Stimulated activated CD8-positive, alpha-beta memory T cell treated with anti-CD3 and anti-CD28 coated beads, Interleukin-12 subunit alpha, Interleukin-12 subunit beta, amount 100 ng/mL, for 1 hour (primary cell): ENCODE data around the gene CTRB1.
"Not testable (repeated sequence)": the region's sequence is repeated elsewhere in the genome, so short reads cannot be mapped to it uniquely, and the experiment has no call there.

ENCODE experiments used
- DNase-seq: peaks from one replicate; pipeline ENCODE4 v3.0.0-alpha.2; 2020; ENCODE audit warnings: low read depth

The CTRB1 gene

GRCh38 chr16:75204410-75204758 is 14.4 kb upstream of the CTRB1 start:
- DNase-seq: no peak

- not testable (repeated sequence) for DNase-seq
Measured at GRCh38 chr16:75204905-75205304, 13.9 kb upstream of the CTRB1 start.

GRCh38 chr16:75205438-75205837 is 13.3 kb upstream of the CTRB1 start:
- DNase-seq: not testable (repeated sequence)

- not testable (repeated sequence) for DNase-seq
Measured at GRCh38 chr16:75205961-75206748, 12.6 kb upstream of the CTRB1 start.

GRCh38 chr16:75206749-75207451 is 11.9 kb upstream of the CTRB1 start, which contains the start of gene CTRB2:
Gene CTRB2, minus strand, starts transcription at chr16:75207161. Its CDS starts 20 bp downstream, at chr16:75207141.
- no peak for DNase-seq

GRCh38 chr16:75207831-75208230 is 11.0 kb upstream of the CTRB1 start:
- DNase-seq: no peak

GRCh38 chr16:75208242-75208825 is 10.5 kb upstream of the CTRB1 start:
- DNase-seq: no peak

GRCh38 chr16:75208861-75209505 is 9.8 kb upstream of the CTRB1 start:
- no peak for DNase-seq

- DNase-seq: not testable (repeated sequence)
Measured at GRCh38 chr16:75209514-75209913, 9.3 kb upstream of the CTRB1 start.

- no peak for DNase-seq
Measured at GRCh38 chr16:75209944-75210343, 8.8 kb upstream of the CTRB1 start.

GRCh38 chr16:75211286-75211685 is 7.5 kb upstream of the CTRB1 start:
- not testable (repeated sequence) for DNase-seq

- DNase-seq: no peak
Measured at GRCh38 chr16:75216127-75216526, 2.7 kb upstream of the CTRB1 start.

GRCh38 chr16:75216576-75216975 is 2.2 kb upstream of the CTRB1 start:
- DNase-seq: no peak

- DNase-seq: no peak
Measured at GRCh38 chr16:75217389-75217851, 1.4 kb upstream of the CTRB1 start.

GRCh38 chr16:75219088-75219487 is 300 bp downstream of the CTRB1 start:
- no peak for DNase-seq

- DNase-seq: no peak
Measured at GRCh38 chr16:75219838-75220237, 1.1 kb downstream of the CTRB1 start.

GRCh38 chr16:75222271-75222783 is 3.5 kb downstream of the CTRB1 start:
- no peak for DNase-seq

GRCh38 chr16:75223129-75223528 is 4.3 kb downstream of the CTRB1 start:
- DNase-seq: not testable (repeated sequence)

GRCh38 chr16:75224306-75225082 is 5.7 kb downstream of the CTRB1 start:
- DNase-seq: no peak

GRCh38 chr16:75225092-75225491 is 6.3 kb downstream of the CTRB1 start:
- no peak for DNase-seq
